NCI-H510A treated with DMSO at 0.1 percent for 48 hours (cell line): Measurements from ENCODE around the gene PTCH2.

Experiments
- DNase-seq: peaks from one replicate; lab custom pipeline; 2025; lab: John Stamatoyannopoulos, UW

PTCH2 gene

GRCh38 chr1:44842862-44843655 is at the start of gene PTCH2:
TSS of gene PTCH2 (minus strand) at chr1:44843253. CDS start at chr1:44842932, 321 bp downstream.
- DNase-seq, result peak; percentile 39

DNA sequence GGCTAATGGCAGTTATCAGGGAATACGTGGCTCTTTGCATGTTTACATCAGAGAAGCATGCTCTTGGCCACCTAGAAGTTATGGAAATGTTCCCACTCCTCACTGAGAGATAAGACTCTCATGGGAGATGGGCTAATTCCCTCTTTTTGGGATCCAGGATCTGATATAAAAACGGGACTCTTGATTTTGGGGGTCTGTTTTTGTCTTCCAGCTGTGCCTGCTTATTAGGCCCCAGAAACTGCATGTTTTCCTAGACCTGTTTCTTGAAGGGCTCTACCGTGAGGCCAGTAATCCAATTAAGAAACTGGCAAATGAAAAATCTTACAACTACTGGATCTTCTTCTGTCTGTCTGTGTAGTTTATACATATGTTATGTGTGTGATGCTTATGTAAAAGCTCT is 47.0 kb upstream of the PTCH2 start:
- no peak for DNase-seq

- DNase-seq, result no peak
These were observed 42.4 kb upstream of the PTCH2 start for GRCh38 chr1:44885406-44885805.

DNA sequence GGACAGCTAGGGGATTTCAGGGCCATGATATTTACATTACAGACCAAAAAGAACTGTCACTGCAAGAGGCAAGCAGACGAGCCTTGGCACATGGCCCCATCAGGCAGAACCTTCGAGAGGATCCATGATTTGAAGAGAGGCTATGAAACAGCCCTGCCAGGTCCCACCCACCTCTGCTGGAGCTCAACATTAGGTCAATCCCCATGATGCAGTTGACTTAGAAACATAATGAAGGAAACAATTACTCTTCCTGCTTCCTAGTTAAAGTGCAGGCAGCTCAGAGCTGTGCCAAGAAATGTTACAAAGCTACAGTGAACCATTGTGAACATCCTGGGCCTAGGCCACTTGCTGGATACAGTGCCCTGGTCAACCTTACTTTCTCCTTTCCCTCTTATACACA is 41.7 kb upstream of the PTCH2 start:
- DNase-seq, result no peak

DNA sequence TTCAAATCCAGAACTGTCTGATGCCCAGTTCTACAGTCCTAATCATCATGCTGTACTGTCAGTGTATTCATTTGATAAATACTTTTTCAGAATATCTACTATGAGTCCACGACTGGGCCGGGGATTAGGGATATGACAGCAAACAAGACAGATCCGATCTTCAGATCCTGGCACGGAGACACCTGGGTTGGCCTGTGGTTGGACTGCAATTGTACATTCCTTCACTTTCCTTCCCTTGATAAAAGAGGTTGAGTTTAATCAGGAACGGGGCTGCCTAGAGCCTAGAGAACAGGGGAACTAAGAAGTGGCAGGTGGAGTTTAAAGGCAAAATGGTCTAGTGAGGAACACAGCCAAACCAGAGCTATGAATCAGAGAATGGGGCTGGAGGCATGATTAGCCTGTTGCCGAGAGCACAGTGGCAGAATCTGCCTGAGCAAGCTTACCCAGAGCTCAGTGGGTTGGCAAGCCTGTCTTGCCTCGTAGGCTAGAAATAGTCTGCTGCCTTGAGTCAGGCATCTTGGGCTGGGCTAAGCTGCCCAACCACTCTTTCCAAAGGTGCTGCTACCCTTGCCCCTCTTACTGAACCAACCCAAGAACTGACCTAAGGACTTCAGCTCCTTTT is 38.1 kb upstream of the PTCH2 start:
- no peak for DNase-seq

DNA sequence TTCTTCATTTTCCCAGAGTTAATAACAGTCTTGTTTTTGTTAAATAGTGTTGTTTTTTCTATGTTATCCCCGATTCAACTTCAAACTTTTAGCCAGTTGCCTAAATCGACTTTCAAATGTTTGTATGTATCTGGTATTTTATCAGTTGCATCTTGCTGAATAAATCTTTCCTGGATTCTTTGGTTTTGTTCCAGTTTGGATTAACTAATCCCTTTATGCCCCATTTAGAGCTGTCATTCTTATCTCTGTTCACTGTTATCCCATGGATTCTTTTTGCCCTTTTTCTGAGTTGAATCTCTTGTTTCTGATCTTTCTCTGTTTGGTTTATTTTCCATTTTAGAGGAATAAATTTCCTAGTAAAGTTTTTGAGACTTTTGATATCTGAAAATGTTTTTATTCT is 31.1 kb upstream of the PTCH2 start:
- DNase-seq, result no peak

- DNase-seq, result no peak
These were observed 27.0 kb upstream of the PTCH2 start for GRCh38 chr1:44870096-44870495.

DNA sequence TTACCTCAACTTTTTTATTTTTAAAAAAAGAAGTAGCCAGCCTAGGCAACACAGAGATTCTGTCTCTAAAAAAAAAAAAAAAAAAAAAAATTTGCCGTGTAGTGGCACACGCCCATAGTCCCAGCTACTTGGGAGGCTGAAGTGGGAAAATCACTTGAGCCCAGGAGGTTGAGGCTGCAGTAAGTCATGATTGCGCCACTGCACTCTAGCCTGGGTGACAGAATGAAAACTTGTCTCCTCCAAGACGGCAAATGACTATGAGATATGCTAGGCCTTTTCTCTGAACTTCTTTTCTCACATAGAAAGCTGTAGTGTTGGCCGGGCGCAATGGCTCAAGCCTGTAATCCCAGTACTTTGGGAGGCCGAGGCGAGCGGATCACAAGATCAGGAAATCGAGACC is 24.7 kb upstream of the PTCH2 start:
- DNase-seq, result no peak

- no peak for DNase-seq
These were observed 19.9 kb upstream of the PTCH2 start for GRCh38 chr1:44862829-44863401.

DNA sequence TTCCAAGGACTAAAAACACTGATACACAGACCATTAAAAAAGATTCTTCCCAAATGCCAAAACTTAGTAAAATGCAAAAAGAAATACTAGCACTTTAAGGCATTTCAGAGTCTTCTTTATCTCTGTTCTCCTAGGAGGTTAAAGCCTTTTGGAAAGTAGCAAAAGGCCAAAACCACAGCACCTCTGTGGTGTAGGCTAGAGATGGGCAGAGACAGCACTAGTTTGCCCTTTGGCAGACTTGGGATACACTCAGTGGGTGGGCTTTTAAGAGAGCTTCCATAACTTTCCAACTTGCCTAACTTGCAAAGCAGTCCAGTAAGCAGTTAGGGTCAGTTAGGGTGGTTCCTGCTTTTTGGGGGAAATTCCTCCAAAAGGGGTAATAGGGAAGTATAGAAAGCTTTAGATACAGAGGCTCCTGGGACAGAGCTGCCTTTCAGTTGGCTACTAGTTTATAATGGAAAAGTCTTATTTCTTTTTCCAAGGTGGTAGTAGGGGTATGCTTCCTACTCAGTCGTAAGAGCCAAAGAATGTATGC is 17.9 kb upstream of the PTCH2 start:
- no peak for DNase-seq

- no peak for DNase-seq
These were observed 17.3 kb upstream of the PTCH2 start for GRCh38 chr1:44860331-44860730.

GRCh38 chr1:44857446-44857845 is 14.4 kb upstream of the PTCH2 start:
- no peak for DNase-seq

DNA sequence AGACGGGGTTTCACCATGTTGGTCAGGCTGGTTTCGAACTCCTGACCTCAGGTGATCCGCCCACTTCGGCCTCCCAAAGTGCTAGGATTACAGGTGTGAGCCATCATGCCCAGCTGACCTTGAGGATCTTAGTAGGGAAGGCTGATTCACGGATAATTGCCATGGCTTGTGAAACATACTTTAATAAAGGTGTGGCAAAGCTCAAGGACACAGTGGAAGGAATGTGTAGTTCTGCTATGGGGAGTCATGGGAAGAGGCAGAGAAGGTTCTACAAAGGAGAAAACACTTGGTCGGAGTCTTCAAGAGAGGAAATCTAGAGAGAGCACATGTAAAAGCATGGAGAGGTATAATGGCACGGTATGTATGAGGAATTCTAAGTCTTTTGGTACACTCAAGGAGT is 12.7 kb upstream of the PTCH2 start:
- DNase-seq, result no peak

- DNase-seq, result no peak
These were observed 11.9 kb upstream of the PTCH2 start for GRCh38 chr1:44854970-44855369.

- DNase-seq, result no peak
These were observed 10.1 kb upstream of the PTCH2 start for GRCh38 chr1:44853201-44853600.

DNA sequence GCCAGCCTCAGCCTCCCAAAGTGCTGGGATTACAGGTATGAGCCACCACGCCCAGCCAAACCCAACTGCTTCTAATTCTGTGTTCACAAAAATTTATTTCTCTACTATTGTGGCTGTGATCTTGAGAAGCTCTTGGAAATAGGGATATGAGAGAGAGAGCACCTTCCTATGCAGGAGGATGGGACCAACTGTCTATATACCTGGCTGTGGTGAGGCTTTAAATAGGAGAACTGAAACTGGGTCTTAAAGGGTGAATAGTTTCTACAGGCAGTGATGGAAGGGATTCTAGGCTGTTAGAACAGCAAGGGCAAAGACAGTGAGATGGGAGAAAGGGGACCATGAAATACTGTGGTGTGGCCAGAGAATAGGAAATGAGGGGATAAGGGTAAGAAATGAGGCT is 8.3 kb upstream of the PTCH2 start:
- DNase-seq, result no peak

GRCh38 chr1:44849575-44850132 is 6.6 kb upstream of the PTCH2 start:
- no peak for DNase-seq

GRCh38 chr1:44848456-44849181 is 5.6 kb upstream of the PTCH2 start:
- no peak for DNase-seq

GRCh38 chr1:44847845-44848244 is 4.8 kb upstream of the PTCH2 start:
- DNase-seq, result no peak

- DNase-seq, result no peak
These were observed 3.9 kb upstream of the PTCH2 start for GRCh38 chr1:44846985-44847384.

GRCh38 chr1:44842486-44842861 is 579 bp downstream of the PTCH2 start:
- DNase-seq, result no peak

- DNase-seq, result no peak
These were observed 3.5 kb downstream of the PTCH2 start for GRCh38 chr1:44839576-44839975.
